ENCODE data around the gene GTF3C1. TPM values are rescaled to one million over a fixed set of nuclear protein-coding genes. Genes with fewer than 3 reads are reported as not detected.

The GTF3C1 gene
- 100 TPM for total RNA-seq

GRCh38 chr16:27549746-27550581, at the start of gene GTF3C1, which contains the start of gene KATNIP:
TSS of gene GTF3C1 (minus strand) at chr16:27549913. CDS start at chr16:27549890, 23 bp downstream.
TSS of gene KATNIP (plus strand) at chr16:27550144. CDS start at chr16:27550171, 27 bp downstream.

Other genes with a start within 250 kb of the GTF3C1 start
- 31.9 TPM for gene IL4R, start 235.9 kb downstream of the GTF3C1 start, total RNA-seq
- gene IL21R, start 147.7 kb downstream of the GTF3C1 start, total RNA-seq = 0.18 TPM
- gene KATNIP, start 231 bp upstream of the GTF3C1 start, total RNA-seq = 23.9 TPM

Data from metanephros (tissue), 1 donor.